HCT116 (cell line): Measurements from ENCODE around the gene ITGB1. TPM values are rescaled to one million over a fixed set of nuclear protein-coding genes. Genes with fewer than 3 reads are reported as not detected.

ENCODE experiments used
- ATAC-seq: fragments of 200-7000 bp; cut with Tn5 transposase; 2 replicates; pipeline ENCODE4 v1.9.1; 2020; ENCODE audit warnings: mild to moderate bottlenecking, moderate library complexity
- BruUV-seq: library from RNA; stranded (reverse); fragments of 400-500 nt; replicated peaks from 2 replicates; lab custom pipeline; 2021; lab: Mats Ljungman, UMichigan
- CTCF ChIA-PET: fragments of 300-600 bp; sonication (Branson Sonifier 250); formaldehyde crosslinking; loops from one replicate; lab custom pipeline; 2021; ENCODE audit warnings: antibody characterized with exemption; lab: Charles Lee
- POLR2A ChIA-PET: fragments of 300-600, 350-600 bp; sonication (Branson Sonifier 250); formaldehyde crosslinking; loops from one replicate; lab custom pipeline; 2021; ENCODE audit warnings: antibody characterized with exemption; lab: Charles Lee
- RAD21 ChIA-PET, 2 experiments: fragments of 300-600 bp; sonication (Branson Sonifier 250); formaldehyde crosslinking; loops; one replicate each; lab custom pipeline; 2023; ENCODE audit warnings: low total read pairs in 2 of 2; ENCODE audit not compliant: uncharacterized antibody in 2 of 2, unreplicated experiment in 2 of 2, low non-redundant PET in 1 of 2; lab: Charles Lee
- DNase-seq: peaks from one replicate; pipeline ENCODE4 v3.0.0-alpha.2; 2010; ENCODE audit warnings: low read depth, low spot score
- H2AFZ ChIP-seq: fragments of 200-600 bp; shearing (Covaris generic), sonication (generic); 2 replicates; pipeline ENCODE4 v1.6.1; 2017; ENCODE audit warnings: low read depth, mixed run types, mixed read lengths, antibody characterized with exemption, low read length; ENCODE audit not compliant: poor library complexity, severe bottlenecking
- H3K27ac ChIP-seq: 2 replicates; pipeline ENCODE4 v1.5.1; 2012; ENCODE audit warnings: low read depth, low read length
- H3K27me3 ChIP-seq: fragments of 200-600 bp; sonication (generic); 2 replicates; pipeline ENCODE4 v1.6.1; 2016; ENCODE audit warnings: mixed run types, low read length, mixed read lengths; ENCODE audit not compliant: insufficient read depth
- H3K36me3 ChIP-seq, 2 experiments: fragments of 200-500 bp in 1 of 2; fragments of 200-600 bp in 1 of 2; sonication (Bioruptor generic) in 1 of 2; sonication (generic) in 1 of 2; 2 replicates each; pipeline versions ENCODE4 v1.5.1 to v1.6.1; 2014 to 2016; ENCODE audit warnings: low read length in 2 of 2, inconsistent platforms in 1 of 2, mixed read lengths in 1 of 2, mixed run types in 1 of 2; ENCODE audit not compliant: insufficient read depth in 2 of 2, control insufficient read depth in 1 of 2
- H3K4me1 ChIP-seq, 2 experiments: fragments of 200-600 bp in 1 of 2; sonication (generic) in 1 of 2; 2 replicates each; pipeline versions ENCODE4 v1.5.1 to v1.6.1; 2012 to 2017; ENCODE audit warnings: low read length in 2 of 2, inconsistent platforms in 1 of 2, mild to moderate bottlenecking in 1 of 2, mixed read lengths in 1 of 2, mixed run types in 1 of 2, moderate library complexity in 1 of 2; ENCODE audit not compliant: insufficient read depth in 2 of 2, control insufficient read depth in 1 of 2
- H3K4me2 ChIP-seq: fragments of 200-600 bp; sonication (generic); 2 replicates; pipeline ENCODE4 v1.6.1; 2017; ENCODE audit warnings: mixed run types, low read length, mixed read lengths
- H3K4me3 ChIP-seq, 2 experiments: fragments of 200-600 bp in 1 of 2; sonication (generic) in 1 of 2; replicated peaks in 1 of 2; 2 replicates each; pipeline ENCODE4 v1.5.1; 2011 to 2016; ENCODE audit warnings: low read length in 2 of 2, control low read depth in 1 of 2, low read depth in 1 of 2, mild to moderate bottlenecking in 1 of 2, mixed read lengths in 1 of 2, mixed run types in 1 of 2
- H3K79me2 ChIP-seq: fragments of 200-600 bp; sonication (generic); 2 replicates; pipeline ENCODE4 v1.6.1; 2017; ENCODE audit warnings: mild to moderate bottlenecking, mixed run types, low read length, moderate library complexity, mixed read lengths; ENCODE audit not compliant: insufficient read depth
- H3K9ac ChIP-seq: fragments of 200-600 bp; sonication (generic); 2 replicates; pipeline ENCODE4 v1.6.1; 2016; ENCODE audit warnings: low read length, mixed read lengths
- H3K9me2 ChIP-seq: fragments of 200-600 bp; sonication (generic), shearing (Covaris generic); 2 replicates; pipeline ENCODE4 v1.6.1; 2017; ENCODE audit warnings: mixed run types, mild to moderate bottlenecking, moderate library complexity; ENCODE audit not compliant: insufficient read depth
- H3K9me3 ChIP-seq, 2 experiments: fragments of 200-500 bp in 1 of 2; fragments of 200-600 bp in 1 of 2; sonication (Bioruptor generic) in 1 of 2; sonication (generic) in 1 of 2; 2 replicates each; pipeline ENCODE4 v1.6.1; 2014 to 2017; ENCODE audit warnings: low read length in 2 of 2, mixed read lengths in 2 of 2, inconsistent platforms in 1 of 2, low read depth in 1 of 2, mild to moderate bottlenecking in 1 of 2, mixed run types in 1 of 2, moderate library complexity in 1 of 2; ENCODE audit not compliant: control insufficient read depth in 1 of 2, insufficient read depth in 1 of 2
- H4K20me1 ChIP-seq: fragments of 200-600 bp; sonication (generic), shearing (Covaris generic); 2 replicates; pipeline ENCODE4 v1.6.1; 2017; ENCODE audit warnings: mixed run types, mild to moderate bottlenecking, moderate library complexity; ENCODE audit not compliant: insufficient read depth
- EGR1 ChIP-seq: IDR thresholded peaks from 2 replicates; pipeline ENCODE4 v1.6.1; 2012; ENCODE audit warnings: low read depth
- JUND ChIP-seq: IDR thresholded peaks from 2 replicates; pipeline ENCODE4 v1.6.1; 2012
- RAD21 ChIP-seq: IDR thresholded peaks from 2 replicates; pipeline ENCODE4 v1.6.1; 2012; ENCODE audit warnings: low read depth, mild to moderate bottlenecking
- REST ChIP-seq: IDR thresholded peaks from 2 replicates; pipeline ENCODE4 v1.6.1; 2012; ENCODE audit warnings: low read depth
- SRF ChIP-seq: IDR thresholded peaks from 2 replicates; pipeline ENCODE4 v1.6.1; 2012; ENCODE audit warnings: low read depth
- TCF7L2 ChIP-seq: IDR thresholded peaks from 2 replicates; pipeline ENCODE4 v1.7.0; 2011; ENCODE audit warnings: borderline replicate concordance, inconsistent platforms; ENCODE audit not compliant: insufficient read depth, insufficient read length; ENCODE audit errors: extremely low read depth
- YY1 ChIP-seq: IDR thresholded peaks from 2 replicates; pipeline ENCODE4 v1.6.1; 2011; ENCODE audit warnings: low read length, low read depth, moderate library complexity, mild to moderate bottlenecking; ENCODE audit not compliant: insufficient replicate concordance; ENCODE audit errors: extremely low read depth
- intact Hi-C: fragments of 100-400 bp; cut with micrococcal nuclease; formaldehyde crosslinking; loops from 2 replicates; pipeline ENCODE4 v1.10.0; 2022
- total RNA-seq: library from RNA; stranded (reverse); gene quantifications from one replicate; pipeline ENCODE4 v1.2.1, GENCODE V29; 2021; ENCODE audit not compliant: unreplicated experiment

The ITGB1 gene
- total RNA-seq, 1 experiment from 2014 or later, result 366 TPM

- H3K4me1 ChIP-seq, result peaks cover 67 to 83% of the 10 kb centered on the region in 2 experiments
Observed at GRCh38 chr10:32954080-32954479, 4.0 kb downstream of the ITGB1 start.

More at GRCh38 chr10:32954080-32954479, 4.0 kb downstream of the ITGB1 start:
- ATAC-seq, result no peak
- intact Hi-C loops, result no loop called here
- Histone ChIP-seq H3K36me3 (peaks cover 0 to 4% of the 10 kb centered on the region in 2 experiments; a peak in 1 of 4 replicates), H3K79me2 (peaks cover 93% of the 10 kb centered on the region), H3K9ac (no peak overlapping the region), H3K9me3 (no peaks in the 10 kb centered on the region), H3K9me2 (no peaks in the 10 kb centered on the region), H4K20me1 (peaks cover 23% of the 10 kb centered on the region; the same call in 1 of the 2 replicates), H2AFZ (no peak overlapping the region), H3K27me3 (no peaks in the 10 kb centered on the region), H3K4me2 (peak overlapping the region; percentile 85; the same call in 1 of the 2 replicates), H3K27ac (peak overlapping the region; percentile 8; the same call in 1 of the 2 replicates), H3K4me3 (no peak overlapping the region)
- CTCF ChIA-PET, result no interaction called here
- TF ChIP-seq EGR1, result no peak
- no peak for TF ChIP-seq JUND
- no peak for TF ChIP-seq YY1
- TF ChIP-seq SRF, result peak; percentile 34; the same call in 1 of the 2 replicates
- TF ChIP-seq RAD21, result 0 out of 2 replicates have a peak, but pooled peaks have one; percentile 21
- no peak for TF ChIP-seq REST
- no peak for TF ChIP-seq TCF7L2
- POLR2A ChIA-PET, result interaction anchor here (2.7 kb wide), 1 partner anchor 27 kb away, joined by 12 read pairs; no protein-coding TSS in a partner anchor
- RAD21 ChIA-PET, result no interaction called here
- no TSS peak for BruUV-seq
- DNase-seq, result no peak
